ENCODE data around the gene NME7. TPM values are rescaled to one million over a fixed set of nuclear protein-coding genes. Genes with fewer than 3 reads are reported as not detected.

Gene NME7
- total RNA-seq, 1 donor from 2014 or later: 60.6 TPM

DNA sequence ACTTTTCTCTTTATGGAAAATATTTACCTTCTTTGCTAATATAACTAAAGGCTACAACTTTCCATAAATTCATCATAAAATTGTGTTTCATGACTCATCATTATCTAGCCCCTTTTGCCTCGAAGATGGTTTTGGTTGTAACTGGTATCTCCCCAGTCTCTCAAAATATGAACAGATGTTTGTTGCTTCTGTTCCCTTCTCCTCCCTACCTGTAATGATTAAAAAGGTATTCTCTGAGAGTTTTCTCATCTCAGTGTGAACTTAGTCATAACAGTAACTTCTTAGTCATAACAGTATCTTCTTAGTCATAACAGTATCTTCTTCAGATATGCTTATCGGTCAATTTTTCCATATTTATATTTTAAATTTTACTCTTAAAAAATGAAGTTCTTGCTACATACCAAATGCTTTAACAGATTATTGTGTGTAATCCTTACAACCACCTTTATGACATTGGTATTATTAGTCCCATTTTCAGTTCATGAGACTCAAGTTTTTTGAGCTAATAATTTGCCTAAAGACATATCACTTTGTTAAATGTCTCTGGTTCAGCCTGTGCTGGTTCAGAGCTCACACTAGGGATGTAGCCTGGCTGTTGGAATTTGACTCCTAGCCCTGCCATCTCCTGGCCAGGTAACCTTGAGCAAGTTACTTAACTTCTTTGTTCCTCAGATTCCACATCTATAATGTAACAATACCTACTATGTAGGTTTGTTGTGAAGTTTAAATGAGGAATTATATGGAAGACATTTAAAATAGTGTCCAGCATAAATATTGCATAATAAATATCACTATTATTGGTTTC, 228.5 kb downstream of the NME7 start:
- H3K4me3 Mint-ChIP-seq: no peak overlapping the region
- Histone ChIP-seq H3K27me3 (no peaks in the 10 kb centered on the region), H3F3A (ENCODE audit: low read depth) (no peaks in the 10 kb centered on the region), H3K4me1 (peaks cover 7% of the 10 kb centered on the region), H3K36me3 (no peaks in the 10 kb centered on the region), H3K9ac (no peak overlapping the region), H3K4me3 (no peak overlapping the region), H3K27ac (no peak overlapping the region), H3K4me2 (no peak overlapping the region), H4K20me1 (ENCODE audit: low read depth) (no peaks in the 10 kb centered on the region), H3K9me3 (ENCODE audit: low read depth) (no peaks in the 10 kb centered on the region), H2AFZ (replicated peaks) (no peak overlapping the region), H3K79me2 (ENCODE audit: low read depth) (no peaks in the 10 kb centered on the region)
- no peaks in the 10 kb centered on the region for H3K27me3 Mint-ChIP-seq (ENCODE audit: insufficient read depth, low read depth)
- H3K4me1 Mint-ChIP-seq: no peaks in the 10 kb centered on the region
- H3K27ac Mint-ChIP-seq: no peak overlapping the region
- no peaks in the 10 kb centered on the region for H3K36me3 Mint-ChIP-seq
- no peak for DNase-seq (ENCODE audit: low spot score)
- H3K9me3 Mint-ChIP-seq: no peaks in the 10 kb centered on the region
- TF ChIP-seq, protein P1, sequence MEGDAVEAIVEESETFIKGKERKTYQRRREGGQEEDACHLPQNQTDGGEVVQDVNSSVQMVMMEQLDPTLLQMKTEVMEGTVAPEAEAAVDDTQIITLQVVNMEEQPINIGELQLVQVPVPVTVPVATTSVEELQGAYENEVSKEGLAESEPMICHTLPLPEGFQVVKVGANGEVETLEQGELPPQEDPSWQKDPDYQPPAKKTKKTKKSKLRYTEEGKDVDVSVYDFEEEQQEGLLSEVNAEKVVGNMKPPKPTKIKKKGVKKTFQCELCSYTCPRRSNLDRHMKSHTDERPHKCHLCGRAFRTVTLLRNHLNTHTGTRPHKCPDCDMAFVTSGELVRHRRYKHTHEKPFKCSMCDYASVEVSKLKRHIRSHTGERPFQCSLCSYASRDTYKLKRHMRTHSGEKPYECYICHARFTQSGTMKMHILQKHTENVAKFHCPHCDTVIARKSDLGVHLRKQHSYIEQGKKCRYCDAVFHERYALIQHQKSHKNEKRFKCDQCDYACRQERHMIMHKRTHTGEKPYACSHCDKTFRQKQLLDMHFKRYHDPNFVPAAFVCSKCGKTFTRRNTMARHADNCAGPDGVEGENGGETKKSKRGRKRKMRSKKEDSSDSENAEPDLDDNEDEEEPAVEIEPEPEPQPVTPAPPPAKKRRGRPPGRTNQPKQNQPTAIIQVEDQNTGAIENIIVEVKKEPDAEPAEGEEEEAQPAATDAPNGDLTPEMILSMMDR (IDR thresholded peaks at IDR 0.05): no peak
- TF ChIP-seq EZH2phosphoT487 (IDR thresholded peaks at IDR 0.05) (no peak), EZH2 (IDR thresholded peaks at IDR 0.05) (no peak)

DNA sequence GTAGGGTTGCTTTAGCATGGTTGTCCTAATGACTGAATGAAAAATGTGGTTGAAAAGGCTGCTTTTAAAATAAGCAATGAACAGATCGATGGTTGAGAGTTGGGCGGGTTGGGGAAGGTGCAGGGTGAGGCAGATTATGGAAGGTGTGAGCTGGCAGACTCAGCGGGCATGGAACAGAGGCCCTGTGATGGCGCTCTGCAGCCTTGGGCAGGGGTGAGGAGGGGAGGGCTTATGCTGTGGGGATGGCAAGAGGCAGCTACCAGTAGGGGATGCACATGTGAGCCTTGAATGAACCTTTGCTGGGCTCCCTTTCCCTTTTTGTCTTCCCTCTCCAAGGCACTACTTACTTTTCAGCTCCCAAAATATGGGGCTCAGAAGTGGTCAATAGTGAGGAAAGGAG, 230.2 kb downstream of the NME7 start:
- no peak overlapping the region for H3K9ac ChIP-seq
- no peak for DNase-seq (ENCODE audit: low spot score)
- no peaks in the 10 kb centered on the region for H4K20me1 ChIP-seq (ENCODE audit: low read depth)
- Mint-ChIP-seq H3K27ac (no peak overlapping the region), H3K4me3 (no peak overlapping the region), H3K4me1 (no peaks in the 10 kb centered on the region), H3K9me3 (no peaks in the 10 kb centered on the region), H3K27me3 (ENCODE audit: insufficient read depth, low read depth) (no peaks in the 10 kb centered on the region), H3K36me3 (peaks cover 3% of the 10 kb centered on the region)
- H3K36me3 ChIP-seq: no peaks in the 10 kb centered on the region
- H2AFZ ChIP-seq (replicated peaks): no peak overlapping the region
- H3K4me2 ChIP-seq: no peak overlapping the region
- no peaks in the 10 kb centered on the region for H3F3A ChIP-seq (ENCODE audit: low read depth)
- H3K4me1 ChIP-seq: peaks cover 7% of the 10 kb centered on the region
- H3K79me2 ChIP-seq (ENCODE audit: low read depth): no peaks in the 10 kb centered on the region
- TF ChIP-seq EZH2phosphoT487 (IDR thresholded peaks at IDR 0.05): no peak
- TF ChIP-seq EZH2 (IDR thresholded peaks at IDR 0.05): no peak
- TF ChIP-seq, protein P1 (IDR thresholded peaks at IDR 0.05): no peak
- no peaks in the 10 kb centered on the region for H3K9me3 ChIP-seq (ENCODE audit: low read depth)
- no peak overlapping the region for H3K4me3 ChIP-seq
- no peaks in the 10 kb centered on the region for H3K27me3 ChIP-seq
- no peak overlapping the region for H3K27ac ChIP-seq

DNA sequence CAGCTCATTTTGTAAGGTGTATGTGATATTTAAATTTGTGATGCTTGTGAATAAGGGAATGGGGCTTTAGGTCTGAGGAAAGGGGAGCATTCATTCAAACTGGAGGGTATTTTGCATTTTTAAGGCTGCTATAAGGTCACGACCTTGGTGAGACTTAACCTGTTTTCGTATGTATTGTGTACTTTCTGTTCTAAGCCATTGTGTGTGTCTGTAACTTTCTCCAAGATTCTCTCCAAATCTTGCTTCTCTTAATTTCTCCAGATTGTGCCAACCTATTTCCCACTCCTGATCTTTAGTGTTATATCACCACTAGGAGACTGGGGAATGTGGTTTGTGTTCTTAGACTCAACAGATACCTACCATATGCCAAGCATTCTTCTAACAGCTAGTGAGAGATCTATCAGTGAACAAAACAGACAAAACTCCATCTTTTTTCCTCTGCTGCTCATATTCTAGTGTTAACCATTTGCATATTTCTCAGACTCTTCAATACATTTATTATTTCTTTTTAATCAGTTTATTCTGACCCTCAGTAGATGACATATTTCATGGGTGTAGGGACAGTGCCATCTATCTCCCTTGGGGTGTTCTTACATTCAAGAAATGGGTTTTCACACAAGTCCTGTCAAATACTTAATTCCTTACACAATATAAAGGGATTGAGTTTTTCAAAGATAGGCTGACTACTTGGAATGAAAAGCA, 233.6 kb downstream of the NME7 start:
- Histone ChIP-seq H3K4me2 (no peak overlapping the region), H3K27ac (no peak overlapping the region), H3K79me2 (ENCODE audit: low read depth) (no peaks in the 10 kb centered on the region), H3K27me3 (no peaks in the 10 kb centered on the region), H3K36me3 (no peaks in the 10 kb centered on the region), H4K20me1 (ENCODE audit: low read depth) (no peaks in the 10 kb centered on the region), H3F3A (ENCODE audit: low read depth) (no peaks in the 10 kb centered on the region), H3K9me3 (ENCODE audit: low read depth) (no peaks in the 10 kb centered on the region), H3K4me3 (no peak overlapping the region), H3K4me1 (peaks cover 7% of the 10 kb centered on the region), H2AFZ (replicated peaks) (no peak overlapping the region), H3K9ac (no peak overlapping the region)
- H3K4me1 Mint-ChIP-seq: no peaks in the 10 kb centered on the region
- H3K36me3 Mint-ChIP-seq: peaks cover 20% of the 10 kb centered on the region
- DNase-seq (ENCODE audit: low spot score): no peak
- H3K9me3 Mint-ChIP-seq: no peaks in the 10 kb centered on the region
- H3K4me3 Mint-ChIP-seq: no peak overlapping the region
- H3K27ac Mint-ChIP-seq: no peak overlapping the region
- TF ChIP-seq EZH2phosphoT487 (IDR thresholded peaks at IDR 0.05): no peak
- TF ChIP-seq, protein P1 (IDR thresholded peaks at IDR 0.05): peak; percentile 33
- H3K27me3 Mint-ChIP-seq (ENCODE audit: insufficient read depth, low read depth): peaks cover 2% of the 10 kb centered on the region
